Nephron progenitor cell (in vitro differentiated cells): Measurements from ENCODE around the gene C12orf43.
A peak's percentile ranks its signal among the peaks of the same experiment; 100 is the strongest.

Source experiments
- DNase-seq: peaks from one replicate; pipeline ENCODE4 v3.0.0; 2021
- H3K27ac Mint-ChIP-seq: 2 replicates; pipeline ENCODE4 v1.8.0; 2021; ENCODE audit warnings: mild to moderate bottlenecking, moderate library complexity, mixed read lengths
- H3K27me3 Mint-ChIP-seq: 2 replicates; pipeline ENCODE4 v1.8.0; 2021; ENCODE audit warnings: mild to moderate bottlenecking, low read depth, mixed read lengths; ENCODE audit not compliant: poor library complexity
- H3K36me3 Mint-ChIP-seq: 2 replicates; pipeline ENCODE4 v1.8.0; 2021; ENCODE audit warnings: low read depth, mixed read lengths
- H3K4me1 Mint-ChIP-seq: 2 replicates; pipeline ENCODE4 v1.8.0; 2021; ENCODE audit warnings: mixed read lengths
- H3K4me3 Mint-ChIP-seq: 2 replicates; pipeline ENCODE4 v1.8.0; 2021; ENCODE audit warnings: mild to moderate bottlenecking, moderate library complexity, mixed read lengths
- H3K9me3 Mint-ChIP-seq: 2 replicates; pipeline ENCODE4 v1.8.0; 2021; ENCODE audit warnings: mild to moderate bottlenecking, moderate library complexity, mixed read lengths
- TF ChIP-seq, protein P1 (sequence below): fragments of 200-600 bp; sonication (generic); IDR thresholded peaks from 2 replicates; pipeline ENCODE4 v1.5.0; 2021; ENCODE audit warnings: antibody characterized with exemption

The C12orf43 gene

DNA sequence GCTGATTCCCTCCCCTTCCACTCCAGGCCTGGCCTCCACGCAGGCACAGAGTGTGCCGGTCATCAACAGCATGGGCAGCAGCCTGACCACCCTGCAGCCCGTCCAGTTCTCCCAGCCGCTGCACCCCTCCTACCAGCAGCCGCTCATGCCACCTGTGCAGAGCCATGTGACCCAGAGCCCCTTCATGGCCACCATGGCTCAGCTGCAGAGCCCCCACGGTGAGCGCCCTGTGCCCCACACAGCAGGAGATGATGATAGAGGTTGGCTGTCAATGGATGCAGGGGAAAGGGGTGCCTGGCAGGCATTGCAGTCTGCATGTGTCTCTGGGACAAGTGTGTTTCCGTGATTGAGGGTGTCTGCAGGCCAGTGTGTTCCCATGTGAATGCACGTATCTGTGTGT lies 18.8 kb downstream of the C12orf43 start:
- no peak for DNase-seq
- Mint-ChIP-seq H3K4me3 (no peak overlapping the region), H3K4me1 (peaks cover 10% of the 10 kb centered on the region), H3K9me3 (no peaks in the 10 kb centered on the region), H3K27me3 (peaks cover 17% of the 10 kb centered on the region), H3K36me3 (no peaks in the 10 kb centered on the region), H3K27ac (peak overlapping the region; percentile 74)
- TF ChIP-seq, protein P1, sequence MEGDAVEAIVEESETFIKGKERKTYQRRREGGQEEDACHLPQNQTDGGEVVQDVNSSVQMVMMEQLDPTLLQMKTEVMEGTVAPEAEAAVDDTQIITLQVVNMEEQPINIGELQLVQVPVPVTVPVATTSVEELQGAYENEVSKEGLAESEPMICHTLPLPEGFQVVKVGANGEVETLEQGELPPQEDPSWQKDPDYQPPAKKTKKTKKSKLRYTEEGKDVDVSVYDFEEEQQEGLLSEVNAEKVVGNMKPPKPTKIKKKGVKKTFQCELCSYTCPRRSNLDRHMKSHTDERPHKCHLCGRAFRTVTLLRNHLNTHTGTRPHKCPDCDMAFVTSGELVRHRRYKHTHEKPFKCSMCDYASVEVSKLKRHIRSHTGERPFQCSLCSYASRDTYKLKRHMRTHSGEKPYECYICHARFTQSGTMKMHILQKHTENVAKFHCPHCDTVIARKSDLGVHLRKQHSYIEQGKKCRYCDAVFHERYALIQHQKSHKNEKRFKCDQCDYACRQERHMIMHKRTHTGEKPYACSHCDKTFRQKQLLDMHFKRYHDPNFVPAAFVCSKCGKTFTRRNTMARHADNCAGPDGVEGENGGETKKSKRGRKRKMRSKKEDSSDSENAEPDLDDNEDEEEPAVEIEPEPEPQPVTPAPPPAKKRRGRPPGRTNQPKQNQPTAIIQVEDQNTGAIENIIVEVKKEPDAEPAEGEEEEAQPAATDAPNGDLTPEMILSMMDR, result no peak

DNA sequence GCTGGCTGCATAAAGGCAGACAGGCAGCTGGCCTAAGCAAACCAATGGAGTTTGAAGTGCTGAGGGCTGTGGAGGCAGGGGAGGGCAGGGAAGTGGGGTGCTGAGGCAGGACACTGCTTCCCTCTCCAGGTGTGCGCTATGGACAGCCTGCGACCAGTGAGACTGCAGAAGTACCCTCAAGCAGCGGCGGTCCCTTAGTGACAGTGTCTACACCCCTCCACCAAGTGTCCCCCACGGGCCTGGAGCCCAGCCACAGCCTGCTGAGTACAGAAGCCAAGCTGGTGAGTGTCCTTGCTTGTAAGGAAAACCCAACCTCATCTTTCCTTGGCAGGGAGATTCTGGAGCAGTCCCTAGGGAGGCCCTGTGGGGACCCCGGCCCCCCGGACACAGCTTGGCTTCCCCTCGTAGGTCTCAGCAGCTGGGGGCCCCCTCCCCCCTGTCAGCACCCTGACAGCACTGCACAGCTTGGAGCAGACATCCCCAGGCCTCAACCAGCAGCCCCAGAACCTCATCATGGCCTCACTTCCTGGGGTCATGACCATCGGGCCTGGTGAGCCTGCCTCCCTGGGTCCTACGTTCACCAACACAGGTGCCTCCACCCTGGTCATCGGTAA lies 20.0 kb downstream of the C12orf43 start:
- Mint-ChIP-seq H3K9me3 (no peaks in the 10 kb centered on the region), H3K4me1 (peaks cover 10% of the 10 kb centered on the region), H3K36me3 (no peaks in the 10 kb centered on the region), H3K27me3 (peaks cover 19% of the 10 kb centered on the region), H3K27ac (no peak overlapping the region), H3K4me3 (no peak overlapping the region)
- TF ChIP-seq, protein P1, result no peak
- no peak for DNase-seq

DNA sequence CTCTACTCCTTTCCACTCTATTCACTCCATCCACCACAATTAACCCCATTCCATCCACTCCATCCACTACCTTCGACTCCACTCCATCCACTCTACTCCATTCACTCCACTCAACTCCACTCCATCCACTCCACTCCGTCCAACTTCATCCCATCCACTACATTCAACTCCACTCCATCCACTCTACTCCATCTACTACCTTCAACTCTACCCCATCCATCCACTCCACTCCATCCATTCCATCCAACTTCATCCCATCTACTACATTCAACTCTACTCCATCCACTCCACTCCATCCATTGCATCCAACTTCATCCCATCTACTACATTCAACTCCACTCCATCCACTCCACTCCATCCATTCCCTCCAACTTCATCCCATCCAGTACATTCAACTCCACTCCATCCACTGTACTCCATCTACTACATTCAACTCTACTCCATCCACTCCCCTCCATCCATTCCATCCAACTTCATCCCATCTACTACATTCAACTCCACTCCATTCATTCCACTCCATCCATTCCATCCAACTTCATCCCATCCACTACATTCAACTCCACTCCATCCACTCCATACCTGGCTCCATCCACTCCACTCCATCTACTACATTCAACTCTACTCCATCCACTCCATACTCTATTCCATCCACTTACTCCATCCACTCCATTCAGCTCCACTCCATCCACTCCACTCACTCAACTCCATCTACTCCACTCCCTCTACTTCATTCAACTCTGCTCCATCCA lies 21.5 kb downstream of the C12orf43 start:
- TF ChIP-seq, protein P1, result no peak
- no peaks in the 10 kb centered on the region for H3K36me3 Mint-ChIP-seq
- peaks cover 28% of the 10 kb centered on the region for H3K27me3 Mint-ChIP-seq
- peaks cover 10% of the 10 kb centered on the region for H3K4me1 Mint-ChIP-seq
- H3K4me3 Mint-ChIP-seq, result no peak overlapping the region
- no peaks in the 10 kb centered on the region for H3K9me3 Mint-ChIP-seq
- no peak overlapping the region for H3K27ac Mint-ChIP-seq
- no peak for DNase-seq

DNA sequence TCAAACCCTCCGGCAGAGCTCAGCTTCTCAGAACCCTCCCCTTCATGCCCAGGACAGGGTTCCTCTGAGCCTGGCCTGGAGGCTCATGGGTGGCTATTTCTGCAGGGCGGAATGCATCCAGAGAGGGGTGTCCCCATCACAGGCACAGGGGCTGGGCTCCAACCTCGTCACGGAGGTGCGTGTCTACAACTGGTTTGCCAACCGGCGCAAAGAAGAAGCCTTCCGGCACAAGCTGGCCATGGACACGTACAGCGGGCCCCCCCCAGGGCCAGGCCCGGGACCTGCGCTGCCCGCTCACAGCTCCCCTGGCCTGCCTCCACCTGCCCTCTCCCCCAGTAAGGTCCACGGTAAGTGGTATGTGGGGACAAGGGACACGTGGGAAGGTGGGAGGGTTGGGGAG lies 22.2 kb downstream of the C12orf43 start:
- Mint-ChIP-seq H3K27ac (no peak overlapping the region), H3K9me3 (no peaks in the 10 kb centered on the region), H3K4me1 (peaks cover 6% of the 10 kb centered on the region), H3K36me3 (no peaks in the 10 kb centered on the region), H3K4me3 (no peak overlapping the region), H3K27me3 (peaks cover 33% of the 10 kb centered on the region)
- DNase-seq, result no peak
- TF ChIP-seq, protein P1, result no peak

DNA sequence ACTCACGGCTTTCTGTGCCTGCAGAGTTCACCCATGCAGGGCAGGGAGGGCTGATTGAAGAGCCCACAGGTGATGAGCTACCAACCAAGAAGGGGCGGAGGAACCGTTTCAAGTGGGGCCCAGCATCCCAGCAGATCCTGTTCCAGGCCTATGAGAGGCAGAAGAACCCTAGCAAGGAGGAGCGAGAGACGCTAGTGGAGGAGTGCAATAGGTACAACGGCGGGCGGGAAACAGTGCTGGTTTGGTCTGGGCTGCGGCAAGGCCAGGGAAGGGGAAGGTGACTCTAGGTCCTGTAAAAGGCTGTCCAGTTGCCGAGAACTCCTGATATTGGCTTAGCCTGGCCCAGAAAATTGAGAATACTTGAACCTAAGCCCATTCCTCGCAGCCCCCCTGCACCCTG lies 22.8 kb downstream of the C12orf43 start:
- TF ChIP-seq, protein P1, result no peak
- no peak overlapping the region for H3K4me3 Mint-ChIP-seq

DNA sequence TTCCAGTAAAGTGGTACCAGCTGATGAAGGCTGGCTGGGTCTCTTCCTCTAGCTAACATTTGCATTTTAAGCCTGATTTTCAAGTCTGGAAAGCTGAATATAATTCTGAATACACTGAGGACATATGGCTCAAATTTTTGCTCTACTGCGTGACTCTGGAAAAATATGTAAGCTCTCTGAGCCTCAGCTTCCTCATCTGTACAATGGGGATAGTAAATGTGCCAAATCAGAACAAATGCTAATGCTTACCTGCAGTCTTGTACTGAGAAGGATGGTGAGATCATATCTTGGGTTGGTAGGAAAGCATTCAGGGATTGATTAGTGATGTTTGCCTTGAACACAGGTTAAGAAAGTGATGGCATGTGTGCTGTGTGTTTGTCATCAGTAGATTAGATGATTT lies 23.3 kb downstream of the C12orf43 start:
- no peak overlapping the region for H3K4me3 Mint-ChIP-seq
- TF ChIP-seq, protein P1, result no peak
- no peaks in the 10 kb centered on the region for H3K36me3 Mint-ChIP-seq
- no peak for DNase-seq
- no peaks in the 10 kb centered on the region for H3K9me3 Mint-ChIP-seq
- no peaks in the 10 kb centered on the region for H3K4me1 Mint-ChIP-seq
- H3K27ac Mint-ChIP-seq, result no peak overlapping the region
- H3K27me3 Mint-ChIP-seq, result peaks cover 35% of the 10 kb centered on the region

More for the DNA sequence above, 22.8 kb downstream of the C12orf43 start:
- H3K27me3 Mint-ChIP-seq, result peaks cover 34% of the 10 kb centered on the region
- DNase-seq, result no peak
- peak overlapping the region; percentile 67 for H3K27ac Mint-ChIP-seq
- H3K9me3 Mint-ChIP-seq, result no peaks in the 10 kb centered on the region
- H3K36me3 Mint-ChIP-seq, result no peaks in the 10 kb centered on the region
- H3K4me1 Mint-ChIP-seq, result peaks cover 4% of the 10 kb centered on the region
